Epithelial cell of prostate (primary cell): ENCODE results near the gene RARG.
"Not testable (repeated sequence)": the region's sequence is repeated elsewhere in the genome, so short reads cannot be mapped to it uniquely, and the experiment has no call there.

Experiments
- DNase-seq: peaks from one replicate; pipeline ENCODE4 v3.0.0-alpha.2; 2011; ENCODE audit warnings: low read depth, low spot score
- H3K27ac ChIP-seq: fragments of 450-650 bp; 2 replicates; pipeline ENCODE4 v1.5.1; 2017; ENCODE audit warnings: mild to moderate bottlenecking

The RARG gene

GRCh38 chr12:53178803-53179202 is 53.2 kb downstream of the RARG start:
- H3K27ac ChIP-seq, DNase-seq: not testable (repeated sequence)

DNA sequence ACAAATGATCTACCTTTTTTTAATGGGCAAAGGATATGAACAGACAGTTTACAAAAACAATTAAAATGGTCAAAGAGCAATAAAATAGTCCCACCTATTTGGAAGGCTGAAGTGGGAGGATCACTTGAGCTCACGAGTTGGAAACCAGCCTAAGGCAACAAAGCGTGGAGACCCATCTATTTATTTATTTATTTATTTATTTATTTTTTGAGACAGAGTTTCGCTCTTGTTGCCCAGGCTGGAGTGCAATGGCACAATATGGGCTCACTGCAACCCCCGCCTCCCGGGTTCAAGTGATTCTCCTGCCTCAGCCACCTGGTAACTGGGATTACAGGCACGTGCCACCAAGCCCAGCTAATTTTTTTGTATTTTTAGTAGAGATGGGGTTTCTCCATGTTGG is 54.6 kb downstream of the RARG start:
- not testable (repeated sequence) for DNase-seq, H3K27ac ChIP-seq

- H3K27ac ChIP-seq, result no peak overlapping the region
Observed at GRCh38 chr12:53176750-53177149, 55.3 kb downstream of the RARG start.

GRCh38 chr12:53174881-53175491 is 57.0 kb downstream of the RARG start:
- peak overlapping the region; percentile 6 for H3K27ac ChIP-seq
- DNase-seq, result no peak

More at GRCh38 chr12:53176750-53177149, 55.3 kb downstream of the RARG start:
- DNase-seq, result no peak

DNA sequence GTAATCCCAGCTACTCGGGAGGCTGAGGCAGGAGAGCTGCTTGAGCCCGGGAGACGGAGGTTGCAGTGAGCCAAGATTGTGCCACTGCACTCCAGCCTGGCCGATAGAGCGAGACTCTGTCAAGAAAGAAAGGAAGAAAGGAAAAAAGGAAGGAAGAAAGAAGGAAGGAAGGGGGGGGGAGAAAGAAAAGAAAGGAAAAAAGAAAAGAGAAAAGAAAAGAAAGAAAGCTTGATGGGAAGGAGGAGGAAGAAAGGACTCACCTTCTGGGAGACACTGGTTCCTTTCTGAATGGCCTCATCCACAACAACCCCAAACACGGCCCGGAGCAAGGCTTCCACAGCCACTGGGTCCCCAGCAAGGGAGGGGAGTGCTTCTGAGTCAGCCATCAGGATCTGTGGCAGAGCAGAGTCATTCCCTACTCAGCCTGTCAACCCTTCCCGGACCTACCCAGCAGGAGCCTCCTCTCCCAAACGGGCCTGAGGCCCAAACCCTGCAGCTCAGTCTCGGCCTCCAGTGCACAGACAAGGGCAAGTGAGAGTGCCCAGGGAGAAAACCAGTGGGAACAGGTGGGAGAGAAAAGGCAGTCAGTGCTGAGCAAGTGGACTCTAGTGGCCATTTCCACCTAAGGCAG is 58.8 kb downstream of the RARG start:
- H3K27ac ChIP-seq, result no peak overlapping the region
- no peak for DNase-seq

- no peak overlapping the region for H3K27ac ChIP-seq
- DNase-seq, result no peak
Observed at GRCh38 chr12:53172352-53172751, 59.7 kb downstream of the RARG start.

GRCh38 chr12:53171725-53172329 is 60.2 kb downstream of the RARG start:
- H3K27ac ChIP-seq, result no peak overlapping the region
- no peak for DNase-seq

- no peak for DNase-seq
- no peak overlapping the region for H3K27ac ChIP-seq
Observed at GRCh38 chr12:53170876-53171724, 60.9 kb downstream of the RARG start.

GRCh38 chr12:53170215-53170614 is 61.8 kb downstream of the RARG start:
- no peak for DNase-seq
- no peak overlapping the region for H3K27ac ChIP-seq

- no peak for DNase-seq
- H3K27ac ChIP-seq, result no peak overlapping the region
Observed at GRCh38 chr12:53169644-53170043, 62.4 kb downstream of the RARG start.

- no peak for DNase-seq
- H3K27ac ChIP-seq, result no peak overlapping the region
Observed at GRCh38 chr12:53166837-53167236, 65.2 kb downstream of the RARG start.

DNA sequence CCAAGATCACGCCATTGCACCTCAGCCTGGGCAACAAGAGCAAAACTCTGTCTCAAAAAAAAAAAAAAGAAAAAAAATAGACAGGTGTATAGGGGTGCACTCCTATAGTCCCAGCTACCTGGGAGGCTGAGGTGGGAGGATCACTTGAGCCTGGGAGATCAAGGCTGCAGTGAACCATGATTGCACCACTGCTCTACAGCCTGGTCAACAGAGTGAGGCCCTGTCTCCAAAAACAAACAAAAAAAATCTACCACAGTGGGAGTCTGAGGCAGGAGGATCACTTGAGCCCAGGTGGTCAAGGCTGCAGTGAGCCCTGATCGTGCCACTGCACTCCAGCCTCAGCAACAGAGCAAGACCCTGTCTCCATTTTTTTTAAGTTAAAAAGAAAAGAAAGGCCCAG is 69.0 kb downstream of the RARG start:
- DNase-seq, H3K27ac ChIP-seq: not testable (repeated sequence)

- no peak overlapping the region for H3K27ac ChIP-seq
- DNase-seq, result no peak
Observed at GRCh38 chr12:53161119-53161911, 70.7 kb downstream of the RARG start.

DNA sequence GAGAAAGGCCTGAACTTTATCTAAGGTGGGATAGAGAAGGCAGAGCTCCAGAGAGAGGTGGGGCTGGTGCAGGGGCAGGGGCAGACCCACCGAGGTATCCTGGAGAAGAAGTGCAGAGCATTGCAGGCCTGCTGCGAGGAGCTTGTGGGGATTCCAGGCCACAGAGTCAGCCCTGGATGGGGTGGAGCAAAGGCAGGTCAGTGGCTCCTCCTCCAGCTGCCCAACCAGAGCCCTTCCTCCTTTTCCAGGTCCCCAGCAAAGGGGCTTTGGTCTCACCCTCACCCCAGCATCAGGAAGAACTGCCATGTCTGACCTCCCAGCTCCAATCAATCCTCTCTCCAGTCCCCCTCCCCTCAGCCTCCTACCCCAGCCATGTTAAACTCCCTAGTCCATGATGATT is 71.3 kb downstream of the RARG start:
- DNase-seq, result no peak

More for the DNA sequence above, 71.3 kb downstream of the RARG start:
- no peak overlapping the region for H3K27ac ChIP-seq
